ENCODE measurements around the gene GJB5.

GJB5 gene

DNA sequence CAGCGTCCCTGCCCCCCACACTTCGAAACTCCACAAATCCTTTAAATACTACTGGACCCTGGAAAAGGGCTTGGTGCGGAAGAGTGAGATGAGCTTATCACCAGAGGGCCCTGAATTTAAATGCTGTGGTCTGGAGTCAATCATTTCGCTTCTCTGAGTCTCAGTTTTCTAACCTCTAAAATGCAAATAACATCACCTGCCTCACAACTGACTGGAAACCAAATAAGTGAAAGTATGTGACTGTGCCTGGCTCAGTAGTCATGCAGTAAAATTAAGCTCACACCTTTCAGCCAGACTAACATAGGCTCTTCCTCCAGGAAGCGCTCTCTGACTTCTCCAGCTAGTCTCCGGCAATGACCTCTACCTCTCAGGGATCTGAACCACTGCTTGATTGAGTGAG, 42.1 kb downstream of the GJB5 start:
- DNase-seq: no peak

DNA sequence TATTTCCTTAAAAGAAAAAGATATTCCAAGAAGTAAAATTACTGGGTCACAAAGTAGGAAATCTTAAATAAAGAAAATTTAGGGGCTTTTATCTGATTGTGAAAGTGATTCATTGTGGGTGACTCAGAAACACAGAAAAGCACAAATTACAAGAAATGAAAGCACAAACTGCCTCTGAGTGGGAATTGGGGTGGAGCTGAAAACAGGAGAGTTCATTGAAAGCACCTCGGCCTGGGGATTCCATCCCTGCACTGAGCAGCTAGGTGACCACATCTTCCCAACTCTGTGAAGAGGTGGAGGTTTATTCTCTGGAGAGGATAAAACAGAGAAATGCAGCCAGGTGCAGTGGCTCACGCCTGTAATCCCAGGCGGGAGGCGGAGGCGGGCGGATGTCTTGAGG, 45.4 kb downstream of the GJB5 start:
- no peak for DNase-seq

DNA sequence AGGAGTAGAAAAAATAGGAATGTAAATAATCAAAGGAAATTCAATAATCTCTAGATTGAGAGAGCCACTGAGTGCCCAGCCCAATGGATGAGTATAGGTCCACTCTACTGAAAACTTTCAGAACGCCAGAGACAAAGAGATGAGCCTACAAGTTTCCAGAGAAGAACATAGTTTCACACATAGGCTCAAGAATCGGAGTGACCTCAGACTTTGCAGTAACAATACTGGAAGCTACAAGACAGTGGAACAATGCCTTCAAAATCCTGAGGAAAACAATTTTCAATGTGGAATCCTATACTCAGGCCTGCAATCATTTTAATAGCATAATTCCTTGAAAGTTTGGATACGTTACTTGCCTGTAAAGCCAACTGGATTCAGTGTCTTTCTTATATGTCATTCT, 48.9 kb downstream of the GJB5 start:
- no peak for DNase-seq

DNA sequence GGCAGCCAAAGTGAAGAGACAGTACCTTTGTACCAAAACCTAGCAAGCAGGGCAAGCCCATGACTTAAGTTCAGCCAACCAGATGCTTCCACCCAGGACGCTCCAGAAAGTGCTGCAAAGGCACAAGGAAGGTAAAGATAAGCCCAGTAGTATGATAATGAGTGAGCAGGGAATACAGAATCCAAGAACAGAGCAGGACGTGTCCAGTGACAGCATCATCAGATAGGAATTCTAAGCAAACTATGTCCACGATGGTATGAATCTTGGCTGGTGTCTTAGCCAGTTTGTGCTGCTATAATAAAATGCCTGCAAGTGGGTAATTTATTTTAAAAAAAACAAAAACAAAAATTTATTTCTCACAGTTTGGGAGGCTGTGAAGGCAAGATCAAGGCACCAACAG, 51.5 kb downstream of the GJB5 start:
- DNase-seq: no peak

Data from SHP77 treated with DMSO at 0.1 percent for 48 hours (cell line).